ENCODE results near the gene PRKCB.

PRKCB gene

GRCh38 chr16:23823475-23824384, 12.1 kb upstream of the PRKCB start:
- Histone ChIP-seq H3K27ac (ENCODE audit: low read depth, low read length) (no peak overlapping the region), H3K9me3 (ENCODE audit: low read length) (no peaks in the 10 kb centered on the region)

GRCh38 chr16:23824909-23825308, 10.9 kb upstream of the PRKCB start:
- Histone ChIP-seq H3K27me3 (ENCODE audit: control insufficient read depth in 1 of 2, insufficient read depth in 2 of 2, low read length in 2 of 2) (no peaks in the 10 kb centered on the region), H3K9me3 (ENCODE audit: low read length) (no peaks in the 10 kb centered on the region), H3K36me3 (ENCODE audit: insufficient read depth, low read length) (no peaks in the 10 kb centered on the region), H3K4me1 (ENCODE audit: insufficient read depth, low read length) (no peaks in the 10 kb centered on the region), H3K27ac (ENCODE audit: low read depth, low read length) (no peak overlapping the region), H3K4me3 (ENCODE audit: low read depth in 1 of 2, low read length in 2 of 2) (no peak overlapping the region), H3K9ac (ENCODE audit: low read length) (no peak overlapping the region)

More at GRCh38 chr16:23823475-23824384, 12.1 kb upstream of the PRKCB start:
- Histone ChIP-seq H3K4me1 (ENCODE audit: insufficient read depth, low read length) (no peaks in the 10 kb centered on the region), H3K27me3 (ENCODE audit: control insufficient read depth in 1 of 2, insufficient read depth in 2 of 2, low read length in 2 of 2) (no peaks in the 10 kb centered on the region), H3K36me3 (ENCODE audit: insufficient read depth, low read length) (no peaks in the 10 kb centered on the region), H3K4me3 (ENCODE audit: low read depth in 1 of 2, low read length in 2 of 2) (no peak overlapping the region), H3K9ac (ENCODE audit: low read length) (no peak overlapping the region)

DNA sequence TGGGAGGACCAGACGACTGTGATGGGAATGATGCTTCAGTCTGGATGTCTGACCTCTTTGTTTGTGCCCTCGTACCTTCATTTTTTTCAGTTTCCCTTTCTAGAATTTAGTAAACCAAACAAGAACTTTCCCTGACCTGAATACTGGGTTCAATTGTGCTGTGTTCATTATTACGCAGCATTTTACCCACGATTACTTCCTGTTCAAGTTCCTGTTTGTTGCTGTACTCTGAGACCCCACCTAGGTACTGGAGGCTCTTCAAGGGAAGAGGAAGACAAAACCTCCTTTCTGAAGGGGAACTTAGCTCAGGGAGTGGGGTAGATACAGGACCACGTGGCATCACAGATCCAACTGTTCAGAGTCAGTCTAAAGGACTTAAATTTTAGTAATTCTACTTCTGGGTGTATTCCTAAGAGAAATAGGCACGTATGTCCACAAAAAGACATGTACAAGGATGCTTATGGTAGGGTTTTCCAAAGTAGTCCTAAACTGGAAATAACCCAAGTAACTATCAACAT, 9.2 kb upstream of the PRKCB start:
- no peaks in the 10 kb centered on the region for H3K27me3 ChIP-seq (ENCODE audit: control insufficient read depth in 1 of 2, insufficient read depth in 2 of 2, low read length in 2 of 2)
- H3K9me3 ChIP-seq (ENCODE audit: low read length): no peaks in the 10 kb centered on the region
- H3K4me3 ChIP-seq (ENCODE audit: low read depth in 1 of 2, low read length in 2 of 2): no peak overlapping the region
- H3K36me3 ChIP-seq (ENCODE audit: insufficient read depth, low read length): no peaks in the 10 kb centered on the region
- no peaks in the 10 kb centered on the region for H3K4me1 ChIP-seq (ENCODE audit: insufficient read depth, low read length)
- no peak overlapping the region for H3K9ac ChIP-seq (ENCODE audit: low read length)
- no peak overlapping the region for H3K27ac ChIP-seq (ENCODE audit: low read depth, low read length)

DNA sequence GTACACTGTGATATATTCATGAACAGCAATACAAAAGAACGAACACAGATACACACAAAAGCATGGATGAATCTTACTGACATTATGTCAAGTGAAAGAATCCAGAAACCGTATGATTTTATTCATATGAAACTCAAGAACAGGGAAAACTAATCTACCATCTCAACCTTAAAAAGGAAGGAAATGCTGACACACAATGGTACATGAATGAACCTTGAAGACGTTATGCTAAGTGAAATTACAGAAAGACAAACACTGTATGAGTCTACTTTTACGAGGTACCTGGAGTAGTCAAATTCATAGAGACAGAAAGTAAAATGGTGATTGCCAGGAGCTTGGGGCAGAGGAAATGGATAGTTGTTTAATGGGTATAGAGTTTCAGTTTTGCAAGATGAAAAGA, 8.7 kb upstream of the PRKCB start:
- no peaks in the 10 kb centered on the region for H3K27me3 ChIP-seq (ENCODE audit: control insufficient read depth in 1 of 2, insufficient read depth in 2 of 2, low read length in 2 of 2)
- H3K9ac ChIP-seq (ENCODE audit: low read length): no peak overlapping the region
- H3K9me3 ChIP-seq (ENCODE audit: low read length): no peaks in the 10 kb centered on the region
- H3K27ac ChIP-seq (ENCODE audit: low read depth, low read length): no peak overlapping the region
- H3K36me3 ChIP-seq (ENCODE audit: insufficient read depth, low read length): no peaks in the 10 kb centered on the region
- no peaks in the 10 kb centered on the region for H3K4me1 ChIP-seq (ENCODE audit: insufficient read depth, low read length)
- H3K4me3 ChIP-seq (ENCODE audit: low read depth in 1 of 2, low read length in 2 of 2): no peak overlapping the region

GRCh38 chr16:23829454-23829853, 6.3 kb upstream of the PRKCB start:
- Histone ChIP-seq H3K9me3 (ENCODE audit: low read length) (no peaks in the 10 kb centered on the region), H3K36me3 (ENCODE audit: insufficient read depth, low read length) (no peaks in the 10 kb centered on the region), H3K9ac (ENCODE audit: low read length) (no peak overlapping the region), H3K27ac (ENCODE audit: low read depth, low read length) (no peak overlapping the region), H3K4me3 (ENCODE audit: low read depth in 1 of 2, low read length in 2 of 2) (no peak overlapping the region), H3K27me3 (ENCODE audit: control insufficient read depth in 1 of 2, insufficient read depth in 2 of 2, low read length in 2 of 2) (no peaks in the 10 kb centered on the region), H3K4me1 (ENCODE audit: insufficient read depth, low read length) (no peaks in the 10 kb centered on the region)

- H3K9ac ChIP-seq (ENCODE audit: low read length): no peak overlapping the region
- H3K36me3 ChIP-seq (ENCODE audit: insufficient read depth, low read length): no peaks in the 10 kb centered on the region
- H3K27ac ChIP-seq (ENCODE audit: low read depth, low read length): no peak overlapping the region
- H3K4me1 ChIP-seq (ENCODE audit: insufficient read depth, low read length): peaks cover 5% of the 10 kb centered on the region
- H3K27me3 ChIP-seq (ENCODE audit: control insufficient read depth in 1 of 2, insufficient read depth in 2 of 2, low read length in 2 of 2): no peaks in the 10 kb centered on the region
- no peak overlapping the region for H3K4me3 ChIP-seq (ENCODE audit: low read depth in 1 of 2, low read length in 2 of 2)
- no peaks in the 10 kb centered on the region for H3K9me3 ChIP-seq (ENCODE audit: low read length)
These were observed 5.5 kb upstream of the PRKCB start for GRCh38 chr16:23830276-23830675.

GRCh38 chr16:23832882-23833281, 2.9 kb upstream of the PRKCB start:
- no peak overlapping the region for H3K9ac ChIP-seq (ENCODE audit: low read length)
- no peak overlapping the region for H3K27ac ChIP-seq (ENCODE audit: low read depth, low read length)
- peaks cover 14% of the 10 kb centered on the region for H3K4me1 ChIP-seq (ENCODE audit: insufficient read depth, low read length)
- no peak overlapping the region for H3K4me3 ChIP-seq (ENCODE audit: low read depth in 1 of 2, low read length in 2 of 2)
- no peaks in the 10 kb centered on the region for H3K36me3 ChIP-seq (ENCODE audit: insufficient read depth, low read length)
- no peaks in the 10 kb centered on the region for H3K9me3 ChIP-seq (ENCODE audit: low read length)
- H3K27me3 ChIP-seq (ENCODE audit: control insufficient read depth in 1 of 2, insufficient read depth in 2 of 2, low read length in 2 of 2): no peaks in the 10 kb centered on the region

- no peaks in the 10 kb centered on the region for H3K27me3 ChIP-seq (ENCODE audit: control insufficient read depth in 1 of 2, insufficient read depth in 2 of 2, low read length in 2 of 2)
These were observed 2.3 kb upstream of the PRKCB start for GRCh38 chr16:23833504-23833903.

GRCh38 chr16:23833960-23834685, 1.7 kb upstream of the PRKCB start:
- no peaks in the 10 kb centered on the region for H3K27me3 ChIP-seq (ENCODE audit: control insufficient read depth in 1 of 2, insufficient read depth in 2 of 2, low read length in 2 of 2)
- H3K4me3 ChIP-seq (ENCODE audit: low read depth in 1 of 2, low read length in 2 of 2): no peak overlapping the region
- H3K9me3 ChIP-seq (ENCODE audit: low read length): no peaks in the 10 kb centered on the region
- no peak overlapping the region for H3K9ac ChIP-seq (ENCODE audit: low read length)
- H3K36me3 ChIP-seq (ENCODE audit: insufficient read depth, low read length): no peaks in the 10 kb centered on the region
- H3K4me1 ChIP-seq (ENCODE audit: insufficient read depth, low read length): peaks cover 18% of the 10 kb centered on the region
- H3K27ac ChIP-seq (ENCODE audit: low read depth, low read length): no peak overlapping the region

More at GRCh38 chr16:23833504-23833903, 2.3 kb upstream of the PRKCB start:
- no peaks in the 10 kb centered on the region for H3K9me3 ChIP-seq (ENCODE audit: low read length)
- H3K36me3 ChIP-seq (ENCODE audit: insufficient read depth, low read length): no peaks in the 10 kb centered on the region
- no peak overlapping the region for H3K9ac ChIP-seq (ENCODE audit: low read length)
- H3K27ac ChIP-seq (ENCODE audit: low read depth, low read length): no peak overlapping the region
- H3K4me1 ChIP-seq (ENCODE audit: insufficient read depth, low read length): peaks cover 18% of the 10 kb centered on the region
- no peak overlapping the region for H3K4me3 ChIP-seq (ENCODE audit: low read depth in 1 of 2, low read length in 2 of 2)

DNA sequence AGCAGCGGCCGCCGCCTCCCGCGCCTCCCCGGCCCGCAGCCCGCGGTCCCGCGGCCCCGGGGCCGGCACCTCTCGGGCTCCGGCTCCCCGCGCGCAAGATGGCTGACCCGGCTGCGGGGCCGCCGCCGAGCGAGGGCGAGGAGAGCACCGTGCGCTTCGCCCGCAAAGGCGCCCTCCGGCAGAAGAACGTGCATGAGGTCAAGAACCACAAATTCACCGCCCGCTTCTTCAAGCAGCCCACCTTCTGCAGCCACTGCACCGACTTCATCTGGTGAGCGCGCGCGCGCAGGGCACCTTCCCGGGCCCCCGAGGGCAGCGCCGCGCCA, 258 bp downstream of the PRKCB start:
- peaks cover 18% of the 10 kb centered on the region for H3K4me1 ChIP-seq (ENCODE audit: insufficient read depth, low read length)
- H3K27ac ChIP-seq (ENCODE audit: low read depth, low read length): no peak overlapping the region
- no peak overlapping the region for H3K9ac ChIP-seq (ENCODE audit: low read length)
- no peaks in the 10 kb centered on the region for H3K9me3 ChIP-seq (ENCODE audit: low read length)
- no peaks in the 10 kb centered on the region for H3K27me3 ChIP-seq (ENCODE audit: control insufficient read depth in 1 of 2, insufficient read depth in 2 of 2, low read length in 2 of 2)
- H3K36me3 ChIP-seq (ENCODE audit: insufficient read depth, low read length): no peaks in the 10 kb centered on the region
- H3K4me3 ChIP-seq (ENCODE audit: low read depth in 1 of 2, low read length in 2 of 2): peak overlapping the region; percentile 47 to 58

- Histone ChIP-seq H3K9ac (ENCODE audit: low read length) (no peak overlapping the region), H3K4me3 (ENCODE audit: low read depth in 1 of 2, low read length in 2 of 2) (peak overlapping the region; percentile 47 to 58), H3K9me3 (ENCODE audit: low read length) (no peaks in the 10 kb centered on the region), H3K27ac (ENCODE audit: low read depth, low read length) (no peak overlapping the region), H3K27me3 (ENCODE audit: control insufficient read depth in 1 of 2, insufficient read depth in 2 of 2, low read length in 2 of 2) (no peaks in the 10 kb centered on the region), H3K36me3 (ENCODE audit: insufficient read depth, low read length) (no peaks in the 10 kb centered on the region), H3K4me1 (ENCODE audit: insufficient read depth, low read length) (peaks cover 18% of the 10 kb centered on the region)
These were observed 875 bp downstream of the PRKCB start for GRCh38 chr16:23836404-23837311.
